Adrenal gland (tissue), 5 donors: ENCODE data around the gene MLLT3.

Experiments
- CTCF ChIP-seq, 6 experiments: fragments of 450-650 bp in 4 of 6; fragments of 200-600 bp in 2 of 6; sonication (generic) in 1 of 6; IDR thresholded peaks; 1 replicate in 5 of 6; 2 replicates in 1 of 6; pipeline versions ENCODE4 v1.5.1 to v1.8.0; 2016 to 2021; ENCODE audit warnings: antibody characterized with exemption in 6 of 6, mild to moderate bottlenecking in 2 of 6, moderate library complexity in 1 of 6
- POLR2A ChIP-seq, 2 donors: fragments of 450-650 bp; IDR thresholded peaks; one replicate each; pipeline ENCODE4 v1.6.1; 2017; ENCODE audit warnings: antibody characterized with exemption in 2 of 2, mild to moderate bottlenecking in 2 of 2, moderate library complexity in 1 of 2
- donor health status: DM: no; HTN: no; CAD: no.

DNA sequence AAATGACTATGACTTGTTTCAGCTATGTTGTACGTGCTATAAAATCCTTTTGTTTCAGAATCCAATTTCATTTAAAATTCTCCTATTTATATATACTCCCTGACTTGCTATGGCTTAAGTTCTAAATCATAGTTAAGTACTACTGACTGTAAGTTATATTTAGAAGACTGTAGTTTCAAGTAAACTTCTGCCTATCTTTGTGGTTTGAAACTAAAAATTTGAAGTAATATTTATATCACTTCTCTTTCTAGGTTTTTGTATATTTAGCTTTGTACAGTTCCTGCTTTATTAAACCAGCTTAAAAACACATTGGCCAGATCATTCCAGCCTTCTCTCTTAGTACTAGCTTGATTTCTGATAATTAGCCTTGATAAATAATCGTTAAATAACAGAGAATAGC is 196.3 kb downstream of the MLLT3 start:
- TF ChIP-seq POLR2A (IDR thresholded peaks at IDR 0.05) (no peak), CTCF (IDR thresholded peaks at IDR 0.05) (no peak)
